Subcutaneous adipose tissue (tissue), 4 donors: Measurements from ENCODE around the gene MTF2. TPM values are rescaled to one million over a fixed set of nuclear protein-coding genes. Genes with fewer than 3 reads are reported as not detected.

Source experiments
- CTCF ChIP-seq: fragments of 450-650 bp; IDR thresholded peaks from one replicate; pipeline ENCODE4 v1.5.1; 2016; ENCODE audit warnings: low read depth, mild to moderate bottlenecking, control low read depth, antibody characterized with exemption, moderate library complexity
- total RNA-seq, 4 donors: library from RNA; depleted of rRNA; stranded (reverse); fragments of >200 nt; gene quantifications; one replicate each; pipeline ENCODE4 v1.1.0, GENCODE V29; 2016

MTF2 gene
- total RNA-seq, 4 donors from 2014 or later, result 16.3 to 24.0 (median 19.9) TPM

GRCh38 chr1:93083979-93084378 is 4.9 kb downstream of the MTF2 start:
- TF ChIP-seq CTCF, result no peak

DNA sequence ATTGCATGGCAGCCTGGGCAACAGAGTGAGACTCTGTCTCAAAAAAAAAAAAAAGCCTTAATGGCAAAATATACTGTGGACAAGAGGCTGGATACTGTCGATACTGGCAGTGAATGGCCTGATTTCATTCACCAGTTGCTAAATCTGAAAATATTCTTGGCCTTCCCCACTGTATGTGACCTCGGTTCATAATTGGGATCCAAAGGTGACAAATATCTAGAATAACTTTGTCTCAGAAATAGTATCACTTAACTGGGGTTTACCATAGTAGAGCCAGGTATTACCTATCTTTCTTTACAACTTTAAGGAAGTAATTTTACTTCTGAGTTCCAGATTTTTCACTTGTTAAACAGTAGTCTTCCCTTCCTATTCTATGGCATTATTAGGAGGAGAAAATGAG is 8.4 kb downstream of the MTF2 start:
- no peak for TF ChIP-seq CTCF

DNA sequence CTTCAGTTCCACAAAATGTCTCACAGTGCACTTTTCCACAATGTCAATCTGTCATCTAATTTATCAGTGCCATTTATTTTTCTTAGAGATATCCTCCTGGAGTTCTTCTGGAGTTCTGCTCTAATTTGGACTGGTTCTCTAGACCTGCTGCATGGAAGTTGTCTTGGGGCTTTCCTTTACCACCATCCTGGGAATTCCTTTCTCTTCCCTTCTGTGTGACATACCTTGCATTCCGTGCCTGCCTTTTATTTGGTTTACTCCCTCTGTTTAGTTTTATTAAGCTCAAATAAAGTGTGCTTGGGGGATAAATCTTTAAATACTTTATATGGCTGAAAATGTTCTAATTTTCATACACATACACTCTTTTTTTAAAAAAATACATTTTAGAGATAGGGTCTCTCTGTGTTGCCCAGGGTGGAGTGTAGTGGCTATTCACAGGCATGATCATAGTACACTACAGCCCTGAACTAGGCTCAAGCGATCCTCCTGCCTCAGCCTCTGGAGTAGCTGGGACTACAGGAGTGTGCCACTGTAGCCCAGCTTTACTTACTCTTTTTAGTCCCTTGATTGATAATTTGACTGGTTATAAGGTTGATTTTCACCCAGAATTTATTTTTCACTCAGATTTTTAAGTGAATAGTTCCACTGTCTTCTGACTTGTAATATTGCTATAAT is 14.4 kb downstream of the MTF2 start:
- no peak for TF ChIP-seq CTCF

GRCh38 chr1:93095804-93096585 is 16.9 kb downstream of the MTF2 start:
- TF ChIP-seq CTCF, result no peak

GRCh38 chr1:93102142-93102541 is 23.1 kb downstream of the MTF2 start:
- no peak for TF ChIP-seq CTCF

GRCh38 chr1:93106226-93106625 is 27.1 kb downstream of the MTF2 start:
- no peak for TF ChIP-seq CTCF

DNA sequence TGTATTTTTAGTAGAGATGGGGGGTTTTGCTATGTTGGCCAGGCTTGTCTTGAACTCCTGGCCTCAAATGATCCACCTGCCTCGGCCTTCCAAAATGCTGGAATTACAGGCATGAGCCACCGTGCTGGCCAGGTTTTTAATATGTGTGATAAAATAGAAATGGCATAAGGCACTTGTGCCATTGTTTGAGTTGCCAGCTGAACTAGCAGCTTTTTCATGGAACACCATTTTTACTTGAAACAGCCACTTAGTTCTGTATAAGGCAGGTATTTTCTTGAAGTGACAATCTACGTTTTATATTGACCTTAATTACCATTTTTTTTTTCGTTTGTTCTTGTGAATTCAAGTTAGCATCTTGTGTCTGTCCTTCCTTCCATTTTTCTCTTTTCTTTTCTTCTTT is 28.3 kb downstream of the MTF2 start:
- no peak for TF ChIP-seq CTCF
